ENCODE measurements around the gene LINGO4.

LINGO4 gene

GRCh38 chr1:151829352-151830046 lies 24.3 kb upstream of the LINGO4 start:
- no peak overlapping the region for H3K4me3 ChIP-seq (ENCODE audit: low read depth, low read length)
- no peak for TF ChIP-seq CTCF (IDR thresholded peaks at IDR 0.05; ENCODE audit: low read depth, low read length, missing control alignments)
- DNase-seq (ENCODE audit: low read depth) = no peak

GRCh38 chr1:151828921-151829320 lies 23.7 kb upstream of the LINGO4 start:
- TF ChIP-seq CTCF (IDR thresholded peaks at IDR 0.05; ENCODE audit: low read depth, low read length, missing control alignments) = no peak
- H3K4me3 ChIP-seq (ENCODE audit: low read depth, low read length) = no peak overlapping the region
- no peak for DNase-seq (ENCODE audit: low read depth)

GRCh38 chr1:151827853-151828252 lies 22.6 kb upstream of the LINGO4 start:
- no peak for DNase-seq (ENCODE audit: low read depth)
- no peak for TF ChIP-seq CTCF (IDR thresholded peaks at IDR 0.05; ENCODE audit: low read depth, low read length, missing control alignments)
- H3K4me3 ChIP-seq (ENCODE audit: low read depth, low read length) = no peak overlapping the region

GRCh38 chr1:151825751-151826660 lies 20.8 kb upstream of the LINGO4 start:
- no peak for DNase-seq (ENCODE audit: low read depth)
- TF ChIP-seq CTCF (IDR thresholded peaks at IDR 0.05; ENCODE audit: low read depth, low read length, missing control alignments) = no peak
- no peak overlapping the region for H3K4me3 ChIP-seq (ENCODE audit: low read depth, low read length)

GRCh38 chr1:151825204-151825603 lies 20.0 kb upstream of the LINGO4 start:
- no peak for TF ChIP-seq CTCF (IDR thresholded peaks at IDR 0.05; ENCODE audit: low read depth, low read length, missing control alignments)
- DNase-seq (ENCODE audit: low read depth) = no peak
- no peak overlapping the region for H3K4me3 ChIP-seq (ENCODE audit: low read depth, low read length)

GRCh38 chr1:151823175-151823574 lies 18.0 kb upstream of the LINGO4 start:
- TF ChIP-seq CTCF (IDR thresholded peaks at IDR 0.05; ENCODE audit: low read depth, low read length, missing control alignments) = no peak
- DNase-seq (ENCODE audit: low read depth) = no peak

More at GRCh38 chr1:151823175-151823574, 18.0 kb upstream of the LINGO4 start:
- no peak overlapping the region for H3K4me3 ChIP-seq (ENCODE audit: low read depth, low read length)

Measured in GM12864 (cell line).